ENCODE results near the gene BCHE.

- no peak for TF ChIP-seq POLR2AphosphoS5 (IDR thresholded peaks at IDR 0.05; ENCODE audit: borderline replicate concordance, low read depth, low read length)
- TF ChIP-seq EZH2 (IDR thresholded peaks at IDR 0.05), result no peak
These were observed 83.7 kb downstream of the BCHE start for GRCh38 chr3:165753560-165753959.

Data from SK-N-MC (cell line).